HG03432 (cell line): Measurements from ENCODE around the gene ABCC11.
"Not testable (repeated sequence)": the region's sequence is repeated elsewhere in the genome, so short reads cannot be mapped to it uniquely, and the experiment has no call there.

ENCODE experiments used
- ATAC-seq: cut with Tn5 transposase; IDR thresholded peaks from one replicate; pipeline ENCODE4 v1.9.1; 2021; ENCODE audit warnings: mild to moderate bottlenecking, moderate library complexity; ENCODE audit not compliant: unreplicated experiment

ABCC11 gene

DNA sequence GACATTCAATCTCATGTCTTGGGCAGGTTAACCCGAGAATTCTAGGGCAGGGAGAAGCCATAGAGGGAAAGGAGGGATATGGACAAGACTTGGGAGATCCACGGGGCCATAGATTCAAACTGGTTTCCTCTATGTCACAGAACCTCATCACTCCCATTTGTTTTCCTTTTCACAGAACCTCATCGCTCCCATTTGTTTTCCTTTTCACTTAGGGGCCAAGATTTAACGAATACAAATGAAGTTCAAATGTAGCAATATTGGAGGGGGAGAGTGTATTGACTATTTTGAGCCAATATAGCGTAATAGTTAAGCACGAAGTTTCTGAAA, 42.6 kb downstream of the ABCC11 start:
- no peak for ATAC-seq

DNA sequence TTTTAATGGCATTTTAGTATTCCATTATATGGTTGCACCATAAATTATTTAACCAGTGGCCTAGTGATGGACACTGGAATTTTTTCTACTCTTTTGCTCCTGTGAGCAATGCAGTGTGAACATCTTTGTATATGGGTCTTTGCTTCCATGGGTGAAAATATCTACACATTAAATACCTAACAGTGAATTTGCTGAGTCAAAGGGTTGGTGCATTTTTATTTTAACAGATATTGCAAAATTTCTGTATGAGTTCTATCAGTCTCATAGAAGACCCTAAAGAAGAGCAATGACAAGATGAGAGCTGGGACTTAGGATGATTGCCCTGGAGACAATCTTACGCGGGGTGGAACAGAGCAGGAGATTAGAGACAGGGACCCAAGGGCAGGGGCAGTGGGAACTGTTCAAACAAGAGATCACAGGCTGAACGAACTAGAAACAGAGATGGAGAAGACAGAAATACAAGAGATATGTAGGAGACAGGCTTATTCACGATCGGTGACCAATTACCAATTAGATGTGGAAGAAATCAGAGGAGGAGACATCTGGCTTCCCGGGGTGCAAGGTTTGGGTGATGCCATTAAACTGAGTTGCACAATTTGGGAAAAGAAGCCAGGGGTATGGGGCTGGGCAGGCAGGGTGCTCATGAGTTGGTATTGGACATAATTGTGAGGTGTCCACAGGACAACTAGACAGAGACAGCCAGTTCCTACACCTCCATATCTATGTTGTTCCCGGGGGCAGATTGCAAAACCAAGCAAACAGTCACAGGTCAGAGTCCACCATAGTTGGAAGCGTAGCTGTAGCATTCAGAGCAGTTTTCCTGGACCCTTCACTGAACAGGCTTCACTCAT, 43.1 kb downstream of the ABCC11 start:
- ATAC-seq, result no peak

DNA sequence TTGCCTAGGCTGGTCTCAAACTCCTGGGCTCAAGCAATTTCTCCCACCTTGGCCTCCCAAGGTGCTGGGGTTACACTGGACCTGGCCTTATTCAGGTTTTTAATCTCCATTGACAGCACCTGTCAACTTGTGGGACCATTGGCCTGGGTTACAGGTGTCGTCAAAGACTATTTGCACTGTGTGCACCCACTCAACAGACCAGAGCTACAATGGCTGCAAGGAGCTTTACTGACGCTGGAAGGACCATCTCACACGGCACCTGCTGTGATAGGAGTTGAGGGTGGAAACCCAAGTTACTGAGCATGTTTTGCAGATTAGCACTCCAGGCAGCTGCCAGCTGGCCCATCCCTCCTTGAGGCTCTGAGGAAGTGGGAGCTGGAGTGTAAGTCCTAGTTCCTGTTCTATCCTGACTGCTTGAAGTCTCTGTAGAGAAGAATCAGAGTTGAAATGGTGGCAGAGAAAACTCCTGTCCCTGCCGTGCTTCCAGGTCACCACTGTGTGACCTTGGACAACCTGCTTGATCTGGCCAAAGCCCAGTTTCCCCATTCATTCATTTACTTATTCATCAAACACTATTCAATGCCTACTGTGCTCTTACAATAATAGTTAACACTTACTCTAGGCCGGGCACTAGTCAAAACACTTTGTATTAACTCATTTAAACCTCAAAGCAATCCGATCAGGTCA, 45.7 kb downstream of the ABCC11 start:
- ATAC-seq, result no peak

DNA sequence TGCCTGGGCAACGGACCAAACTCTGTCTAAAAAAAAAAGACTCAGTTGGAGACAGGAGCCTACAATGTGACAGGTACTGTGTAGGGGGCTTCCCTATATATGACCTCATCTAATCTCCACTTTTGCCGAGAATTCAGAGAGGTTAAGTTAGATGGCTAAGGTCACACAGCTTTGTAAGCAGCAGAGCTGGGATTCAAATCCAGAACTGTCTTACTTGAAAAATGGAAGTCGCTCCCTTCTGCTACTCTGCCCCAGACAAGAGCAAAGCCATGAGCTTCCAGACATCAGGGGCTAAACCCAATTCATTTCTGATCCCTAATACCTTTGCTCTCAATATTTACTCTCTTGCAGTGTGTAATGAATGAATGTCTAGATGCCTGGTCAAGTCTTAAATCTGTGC, 50.0 kb downstream of the ABCC11 start:
- no peak for ATAC-seq

DNA sequence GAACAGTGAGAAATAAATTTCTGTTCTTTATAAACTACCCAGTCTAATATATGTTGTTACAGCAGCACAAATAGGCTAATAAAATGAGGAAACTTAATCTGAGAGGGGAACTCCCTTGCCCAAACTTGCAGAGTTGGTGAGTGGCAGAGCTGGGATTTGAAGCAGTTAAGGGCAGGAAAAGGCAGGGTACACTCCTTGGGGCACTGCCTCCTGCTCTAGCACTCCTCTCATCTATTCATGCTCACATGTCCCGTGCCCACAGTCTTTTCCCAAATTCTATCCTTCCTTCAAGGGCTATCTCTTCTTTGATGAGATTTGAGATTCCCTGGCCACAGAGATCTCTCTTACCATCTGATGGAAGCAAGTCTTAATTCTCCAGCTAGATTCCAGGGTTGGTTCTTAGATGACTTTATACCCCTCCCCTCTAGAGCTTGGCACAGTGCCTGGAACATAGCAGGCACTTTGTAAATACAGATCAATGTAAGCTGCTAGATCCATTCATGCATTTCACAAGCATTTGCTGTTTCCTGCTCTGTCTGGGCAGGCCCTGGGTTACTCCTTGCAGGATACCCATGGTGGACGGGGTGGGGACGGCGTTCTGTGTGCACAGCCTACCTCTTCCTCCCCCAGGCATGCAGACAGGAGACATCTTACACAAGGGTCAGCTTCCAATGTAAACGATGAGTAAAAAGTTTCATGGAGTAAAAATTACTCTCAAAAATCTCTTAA, 52.3 kb downstream of the ABCC11 start:
- ATAC-seq, result no peak

DNA sequence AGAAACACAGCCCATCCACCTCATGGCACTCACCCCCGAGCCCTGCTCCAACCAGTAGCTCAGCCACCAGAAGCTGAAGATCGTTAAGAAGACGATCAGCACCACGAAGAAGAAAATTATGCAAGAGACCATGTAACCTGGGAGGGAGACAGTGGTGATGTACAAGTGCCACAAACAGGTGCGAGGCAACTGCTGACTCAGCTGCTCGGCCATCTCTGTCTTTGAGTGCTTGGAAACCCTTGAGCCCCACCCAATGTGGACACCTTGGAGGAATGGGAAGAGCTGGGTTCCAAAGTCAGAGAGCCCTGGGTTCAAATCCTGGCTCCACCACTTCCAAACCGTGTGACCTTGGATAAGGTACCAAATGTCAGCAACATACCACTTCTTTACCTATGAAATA, 53.5 kb downstream of the ABCC11 start:
- ATAC-seq, result no peak

DNA sequence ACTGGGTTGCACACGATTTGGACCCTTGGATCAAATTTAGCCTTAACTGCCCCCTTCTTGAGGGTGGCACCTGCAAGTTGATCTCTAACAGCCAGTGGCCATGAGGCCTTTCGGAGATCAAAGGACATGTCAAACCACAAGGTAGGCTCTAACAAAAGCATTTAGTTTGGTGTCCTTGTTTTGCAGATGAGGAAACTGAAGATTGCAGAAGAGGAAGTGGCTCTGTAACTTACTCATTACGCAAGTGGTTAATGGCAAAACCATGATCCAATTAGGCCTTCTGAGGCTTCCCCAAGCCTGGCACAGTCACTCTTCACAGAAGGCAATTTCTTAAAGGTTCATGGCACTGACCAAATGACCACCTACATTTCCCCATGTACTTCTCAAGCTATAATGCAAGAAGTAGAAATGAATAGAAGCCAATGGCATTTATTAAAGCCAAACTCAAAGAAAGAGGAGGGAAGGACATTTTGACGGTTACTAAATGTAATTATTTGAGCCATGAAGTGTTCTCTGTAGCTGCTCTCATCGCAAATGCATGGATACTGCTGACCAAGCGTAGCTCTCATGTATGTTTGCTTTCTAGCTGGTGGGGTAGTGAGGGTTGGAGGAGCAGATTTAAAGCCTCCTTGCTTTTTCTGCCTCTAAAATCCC, 58.8 kb downstream of the ABCC11 start:
- peak; percentile 91 for ATAC-seq

DNA sequence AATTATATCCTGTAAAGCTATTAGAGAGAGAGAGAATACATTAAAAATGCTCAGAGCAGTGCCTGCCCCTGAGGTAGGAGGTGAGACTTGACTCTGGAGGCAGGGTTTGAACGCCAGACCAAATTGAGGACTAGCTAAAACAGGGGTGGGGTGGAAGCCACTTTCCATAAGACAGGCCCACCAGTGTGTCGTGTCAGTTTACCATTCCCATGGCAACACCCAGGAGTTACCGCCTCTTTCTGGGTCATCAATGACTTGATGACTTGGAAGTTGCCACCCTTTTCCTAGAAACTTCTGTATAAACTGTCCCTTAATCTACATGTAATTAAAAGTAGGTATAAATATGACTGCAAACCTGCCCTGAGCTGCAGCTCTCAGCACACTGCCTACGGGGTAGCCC, 59.6 kb downstream of the ABCC11 start:
- no peak for ATAC-seq

DNA sequence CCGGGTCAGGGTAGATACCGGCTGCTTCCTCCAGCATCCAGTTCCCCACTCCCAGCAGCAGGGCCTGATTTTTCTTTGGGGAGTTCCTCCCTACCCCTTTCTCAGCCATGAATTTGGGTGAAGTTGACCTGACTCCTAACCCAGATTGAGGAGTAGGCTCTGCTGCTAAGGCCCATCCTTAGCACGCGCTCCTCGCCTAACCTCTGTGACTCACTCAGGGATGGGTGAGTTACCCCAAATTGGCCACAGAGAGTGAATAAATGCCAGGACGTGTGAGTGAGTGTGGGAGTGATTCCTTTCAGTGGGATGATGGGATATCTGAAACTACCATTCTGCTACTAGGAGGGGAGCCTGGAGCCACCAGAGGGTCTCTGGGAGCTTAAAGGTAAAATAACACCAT, 62.7 kb downstream of the ABCC11 start:
- ATAC-seq, result no peak

DNA sequence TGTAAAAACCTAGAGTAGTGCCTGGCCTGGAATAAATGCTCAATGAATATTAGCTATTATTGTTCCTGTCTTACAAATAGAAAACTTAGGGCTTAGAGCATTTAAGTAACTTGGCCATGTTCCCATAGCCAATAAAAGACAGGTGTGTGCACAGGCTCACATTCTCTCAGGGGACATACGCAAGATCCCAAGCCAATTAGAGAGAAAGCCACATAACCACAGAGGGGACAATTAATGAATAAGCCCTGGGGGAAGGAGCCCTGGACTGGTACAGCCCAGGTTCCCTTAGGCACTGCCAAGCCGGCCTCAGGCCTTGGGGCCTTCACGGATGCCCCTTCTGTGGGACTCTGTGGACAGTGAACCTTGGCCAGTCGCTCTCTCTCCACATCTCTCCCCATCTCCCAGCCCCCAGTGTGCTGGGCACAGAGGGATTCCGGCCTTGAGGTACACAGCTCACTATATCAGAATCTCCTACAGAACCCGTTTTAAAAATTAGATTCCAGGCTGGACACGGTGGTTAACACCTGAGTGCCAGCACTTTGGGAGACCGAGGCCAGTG, 64.3 kb downstream of the ABCC11 start:
- ATAC-seq, result no peak

DNA sequence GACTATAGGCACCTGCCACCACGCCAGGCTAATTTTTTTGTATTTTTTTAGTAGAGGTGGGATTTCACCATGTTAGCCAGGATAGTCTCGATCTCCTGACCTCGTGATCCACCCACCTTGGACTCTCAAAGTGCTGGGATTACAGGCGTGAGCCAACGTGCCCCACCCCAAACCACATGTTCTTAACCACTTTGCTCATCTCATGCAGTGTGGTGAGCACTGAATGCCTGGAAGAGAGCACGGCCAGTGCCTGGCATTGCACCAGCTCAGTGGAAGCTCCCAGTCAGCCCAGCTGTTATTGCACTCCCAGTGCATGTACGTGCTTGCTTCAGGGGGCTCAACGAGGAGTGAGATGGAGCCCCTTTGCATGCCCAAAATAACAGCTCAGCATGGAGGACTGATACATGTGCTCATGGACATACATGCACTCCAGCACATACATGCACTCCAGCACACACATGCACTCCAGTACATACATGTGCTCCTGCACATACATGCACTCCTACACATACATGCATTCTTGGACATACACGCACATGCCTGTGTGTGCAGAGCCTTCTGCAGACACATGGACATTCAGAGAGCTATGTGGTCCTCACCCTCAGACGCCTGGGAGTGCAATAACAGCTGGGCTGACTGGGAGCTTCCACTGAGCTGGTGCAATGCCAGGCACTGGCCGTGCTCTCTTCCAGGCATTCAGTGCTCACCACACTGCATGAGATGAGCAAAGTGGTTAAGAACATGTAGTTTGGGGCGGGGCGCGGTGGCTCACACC, 65.4 kb downstream of the ABCC11 start:
- not testable (repeated sequence) for ATAC-seq

DNA sequence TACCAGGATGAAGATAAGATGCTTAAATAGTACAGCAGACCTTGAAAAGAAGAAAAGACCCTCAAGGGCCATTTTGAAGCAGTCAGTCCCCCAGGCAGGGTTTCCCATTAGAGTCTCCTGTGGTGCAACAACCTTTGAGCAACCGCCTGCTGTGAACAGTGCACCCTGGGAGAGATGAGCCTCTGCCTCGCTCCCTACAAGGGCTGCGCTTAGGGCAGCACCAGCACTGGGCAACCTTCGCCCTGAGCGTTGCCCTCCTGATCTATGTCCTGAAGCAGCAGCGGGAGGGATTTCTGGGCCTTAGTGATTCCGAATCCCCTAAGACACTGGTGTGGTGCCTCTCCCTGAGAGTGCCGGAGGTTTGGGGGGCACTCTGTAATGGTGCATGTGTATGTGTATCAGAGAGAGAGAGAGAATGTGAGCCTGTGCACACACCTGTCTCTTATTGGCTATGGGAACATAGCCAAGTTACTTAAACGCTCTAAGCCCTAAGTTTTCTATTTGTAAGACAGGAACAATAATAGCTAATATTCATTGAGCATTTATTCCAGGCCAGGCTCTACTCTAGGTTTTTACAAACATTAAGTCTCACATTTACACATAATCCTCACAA, 66.4 kb downstream of the ABCC11 start:
- ATAC-seq, result no peak

DNA sequence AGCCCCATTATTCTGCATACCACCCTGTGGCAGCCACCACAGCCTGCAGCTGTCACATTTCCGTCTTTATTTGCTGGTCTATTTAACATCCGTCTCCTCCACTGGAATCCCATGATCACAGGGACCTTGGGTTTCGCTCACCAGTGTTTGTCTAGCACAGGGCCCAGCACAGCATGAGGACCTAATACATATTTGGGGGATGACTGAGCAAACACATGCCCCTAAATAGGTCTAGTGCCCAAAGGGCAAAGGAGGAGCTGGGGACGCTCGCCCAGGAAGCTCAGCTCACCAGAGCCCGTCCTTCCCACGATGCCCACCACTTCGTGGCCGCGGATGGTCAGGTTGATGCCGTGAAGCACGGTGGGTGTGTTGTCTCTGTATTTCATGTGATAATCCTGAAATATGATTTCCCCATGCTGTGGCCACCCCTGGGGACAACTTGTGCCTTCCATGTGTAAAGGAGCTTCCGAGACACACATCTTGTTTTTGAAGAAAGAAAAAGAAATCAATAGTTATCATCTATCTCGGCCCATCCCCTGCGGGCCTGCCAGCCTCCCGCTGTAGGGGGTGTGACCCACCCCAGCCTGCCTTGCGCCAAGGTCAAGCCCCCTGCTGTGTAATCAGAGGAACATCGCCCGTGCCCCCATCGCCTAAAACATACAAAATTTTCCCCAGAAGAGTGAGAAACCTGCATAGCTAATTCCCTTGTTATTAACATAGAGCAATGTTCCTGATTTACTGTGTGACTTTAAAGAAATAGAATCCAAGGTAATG, 70.5 kb downstream of the ABCC11 start:
- no peak for ATAC-seq

DNA sequence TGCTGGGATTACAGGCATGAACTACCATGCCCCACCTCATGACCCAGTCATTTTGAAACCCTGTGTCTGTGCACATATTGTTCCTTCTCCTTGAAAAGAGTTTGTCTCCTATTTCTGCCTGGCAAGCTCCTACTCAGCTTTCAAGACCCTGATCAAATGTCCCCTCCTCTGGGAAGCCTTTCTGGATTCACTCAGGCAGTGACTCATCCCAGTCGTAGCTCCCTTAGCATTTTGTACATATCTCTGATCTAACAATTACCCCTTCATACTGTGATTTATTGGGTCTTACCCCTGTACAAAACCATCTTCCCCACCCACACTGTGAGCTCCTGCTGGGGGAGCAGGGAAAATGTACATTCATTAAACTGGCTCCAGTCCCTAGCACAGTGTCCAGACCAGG, 73.5 kb downstream of the ABCC11 start:
- ATAC-seq, result no peak

DNA sequence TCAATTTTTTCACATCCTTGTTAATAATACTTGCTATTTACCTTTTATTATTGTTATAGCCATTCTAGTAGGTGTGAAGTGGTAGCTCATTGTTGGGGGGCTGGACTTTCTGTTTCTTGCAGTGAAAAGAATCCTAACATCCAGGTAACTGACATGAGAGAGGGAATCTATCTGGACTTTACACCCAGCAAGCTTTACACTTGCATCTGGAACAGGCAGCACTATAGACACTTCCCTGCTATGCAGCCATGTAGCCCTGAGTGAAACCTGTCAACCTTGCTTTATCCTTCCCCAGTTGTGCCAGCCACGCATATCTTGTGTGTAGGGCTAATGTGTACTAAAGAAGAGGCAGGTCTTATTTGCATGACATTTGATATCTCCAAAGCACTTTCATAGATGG, 74.7 kb downstream of the ABCC11 start:
- no peak for ATAC-seq

DNA sequence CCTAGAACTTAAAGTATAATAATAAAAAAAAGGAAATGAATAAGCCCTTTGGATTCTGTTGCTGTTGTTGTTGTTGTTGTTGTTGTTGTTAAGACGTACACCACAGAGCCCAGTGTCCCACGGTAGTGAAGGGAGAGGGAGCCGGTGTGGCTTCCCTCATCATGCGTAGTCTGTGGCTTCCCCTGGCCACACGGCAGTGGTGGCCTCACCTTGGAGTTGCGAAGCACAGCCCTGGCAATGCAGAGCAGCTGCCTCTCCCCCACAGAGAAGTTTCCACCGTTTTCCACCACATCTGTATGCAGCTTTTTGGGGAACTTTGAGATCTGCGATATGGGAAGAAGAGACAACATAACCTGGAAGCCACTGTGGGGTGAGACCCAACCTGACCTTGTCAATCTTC, 77.4 kb downstream of the ABCC11 start:
- ATAC-seq, result no peak

DNA sequence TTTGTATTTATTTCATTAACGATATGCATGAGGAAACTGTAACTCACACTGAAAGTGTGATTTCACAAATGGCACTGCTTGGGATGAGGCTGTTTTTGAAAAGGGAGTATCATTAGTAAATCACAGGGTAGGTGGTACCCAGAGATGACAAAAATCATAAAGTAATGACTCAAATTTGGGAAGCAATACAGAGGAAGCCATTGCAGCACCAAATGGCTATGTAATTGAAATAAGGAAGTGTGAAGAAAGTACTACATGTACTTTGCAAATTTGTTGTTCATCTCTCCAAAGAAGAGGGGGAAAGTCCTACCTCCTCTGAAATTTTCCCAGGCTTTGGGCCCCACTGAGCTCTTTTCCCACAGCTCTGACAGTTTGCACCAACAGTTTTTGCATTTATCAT, 79.3 kb downstream of the ABCC11 start:
- ATAC-seq, result no peak

DNA sequence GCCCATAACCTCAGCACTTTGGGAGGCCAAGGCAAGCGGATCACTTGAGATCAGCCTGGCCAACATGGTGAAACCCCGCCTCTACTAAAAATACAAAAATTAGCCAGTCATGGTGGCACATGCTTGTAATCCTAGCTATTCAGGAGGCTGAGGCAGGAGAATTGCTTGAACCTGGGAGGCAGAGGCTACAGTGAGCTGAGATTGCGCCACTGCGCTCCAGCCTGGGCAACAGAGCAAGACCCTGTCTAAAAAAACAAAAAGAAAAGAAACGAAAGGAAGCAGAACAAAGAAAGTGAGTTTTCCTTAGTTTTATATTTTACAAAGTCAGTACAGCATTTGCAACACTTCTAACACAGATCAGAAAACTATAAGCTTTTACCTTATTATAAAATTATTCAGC, 80.7 kb downstream of the ABCC11 start:
- ATAC-seq, result not testable (repeated sequence)

DNA sequence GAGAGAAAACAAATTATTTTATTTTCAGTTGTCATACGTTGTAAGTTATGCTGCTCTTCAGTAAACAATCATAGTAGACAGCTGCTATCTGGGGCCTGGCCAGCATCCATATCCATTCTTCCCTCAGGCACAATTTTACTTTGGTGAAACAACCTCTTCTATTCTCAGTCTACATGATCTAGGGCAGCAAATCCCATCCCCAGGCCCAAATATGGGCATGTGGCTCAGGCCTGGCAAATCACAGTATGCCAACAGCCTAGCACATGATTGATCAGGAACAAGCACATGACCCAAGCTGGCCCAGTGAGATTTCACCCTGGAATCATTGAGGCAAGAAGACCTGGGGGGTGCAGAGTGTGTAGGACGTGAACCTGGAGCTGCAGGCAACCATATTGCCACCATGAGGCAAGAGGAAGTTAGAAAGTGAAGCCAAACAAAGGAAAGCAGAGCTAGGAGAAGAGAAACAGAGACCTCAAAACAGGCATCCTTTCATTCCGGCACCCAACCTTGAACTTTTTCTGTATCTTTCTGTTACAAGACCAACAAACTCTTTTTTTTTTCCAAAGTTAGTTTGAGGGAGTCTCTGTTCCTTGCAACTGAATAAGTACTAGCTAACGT, 81.3 kb downstream of the ABCC11 start:
- ATAC-seq, result no peak
